ENCODE data around the gene SLC39A3.

GRCh38 chr19:2771786-2772674 lies 32.2 kb upstream of the SLC39A3 start:
- no peak for TF ChIP-seq CTCF (IDR thresholded peaks at IDR 0.05)
- no peak for TF ChIP-seq EP300 (IDR thresholded peaks at IDR 0.05)

All from sigmoid colon (tissue), 4 donors.